AG10803 (cell line): Measurements from ENCODE around the gene RTN4RL1.
A peak's percentile ranks its signal among the peaks of the same experiment; 100 is the strongest.

Experiments used
- DNase-seq: peaks from one replicate; pipeline ENCODE4 v3.0.0; 2010; ENCODE audit warnings: low read depth
- H3K4me3 ChIP-seq: 2 replicates; pipeline ENCODE4 v1.5.1; 2011; ENCODE audit warnings: mild to moderate bottlenecking, low read length, control low read depth
- CTCF ChIP-seq: conservative IDR thresholded peaks from 2 replicates; pipeline ENCODE4 v1.5.1; 2011; ENCODE audit warnings: mild to moderate bottlenecking, low read length, control low read depth, inconsistent platforms

Gene RTN4RL1

GRCh38 chr17:1995907-1996799, 29.0 kb downstream of the RTN4RL1 start:
- TF ChIP-seq CTCF: no peak
- peak; percentile 9 for DNase-seq
- H3K4me3 ChIP-seq: no peak overlapping the region

GRCh38 chr17:1995321-1995892, 29.7 kb downstream of the RTN4RL1 start:
- no peak for DNase-seq
- H3K4me3 ChIP-seq: no peak overlapping the region
- no peak for TF ChIP-seq CTCF

- no peak for DNase-seq
- no peak overlapping the region for H3K4me3 ChIP-seq
- no peak for TF ChIP-seq CTCF
These were observed 30.4 kb downstream of the RTN4RL1 start for GRCh38 chr17:1994707-1995106.

GRCh38 chr17:1992541-1992940, 32.6 kb downstream of the RTN4RL1 start:
- no peak overlapping the region for H3K4me3 ChIP-seq
- TF ChIP-seq CTCF: no peak

GRCh38 chr17:1989135-1989534, 36.0 kb downstream of the RTN4RL1 start:
- peak; percentile 91 for DNase-seq
- no peak overlapping the region for H3K4me3 ChIP-seq
- no peak for TF ChIP-seq CTCF

More at GRCh38 chr17:1992541-1992940, 32.6 kb downstream of the RTN4RL1 start:
- no peak for DNase-seq

- TF ChIP-seq CTCF: no peak
- H3K4me3 ChIP-seq: no peak overlapping the region
- DNase-seq: no peak
These were observed 38.2 kb downstream of the RTN4RL1 start for GRCh38 chr17:1986783-1987451.

- no peak for TF ChIP-seq CTCF
- DNase-seq: no peak
- H3K4me3 ChIP-seq: no peak overlapping the region
These were observed 39.4 kb downstream of the RTN4RL1 start for GRCh38 chr17:1985686-1986085.
